GM12878 (cell line): ENCODE measurements around the gene GAREM2. TPM values are rescaled to one million over a fixed set of nuclear protein-coding genes. Genes with fewer than 3 reads are reported as not detected.
A peak's percentile ranks its signal among the peaks of the same experiment; 100 is the strongest.

Experiments
- ATAC-seq: fragments of 200-7000 bp; cut with Tn5 transposase; 3 replicates; pipeline ENCODE4 v1.9.1; 2020; ENCODE audit warnings: mild to moderate bottlenecking, moderate library complexity
- BruUV-seq: library from RNA; stranded (reverse); fragments of 400-500 nt; replicated peaks from 2 replicates; lab custom pipeline; 2021; lab: Mats Ljungman, UMichigan
- CTCF ChIA-PET: fragments of 300-600 bp; sonication (Branson Sonifier 250); formaldehyde crosslinking; extraction: SDS; loops from one replicate; lab custom pipeline; 2021; ENCODE audit warnings: inconsistent platforms; lab: Yijun Ruan, JAX
- POLR2A ChIA-PET: fragments of 350-600 bp; formaldehyde crosslinking; extraction: SDS; loops from one replicate; lab custom pipeline; 2021; ENCODE audit warnings: inconsistent platforms; lab: Charles Lee
- RAD21 ChIA-PET: fragments of 300-600 bp; sonication (Branson Sonifier 250); formaldehyde crosslinking; loops from one replicate; lab custom pipeline; 2023; ENCODE audit warnings: antibody characterized with exemption; ENCODE audit not compliant: unreplicated experiment; lab: Charles Lee
- SMC1A ChIA-PET: fragments of 300-600 bp; sonication (Branson Sonifier 250); formaldehyde crosslinking; loops from one replicate; lab custom pipeline; 2023; ENCODE audit not compliant: unreplicated experiment, uncharacterized antibody; lab: Charles Lee
- DNase-seq: peaks from one replicate; pipeline ENCODE4 v3.0.0-alpha.2; 2011; ENCODE audit warnings: low read depth, low spot score
- FAIRE-seq: peaks from 3 replicates; lab custom pipeline; 2011; peaks lifted over from hg19 to GRCh38; lab: Jason Lieb, UNC
- H2AFZ ChIP-seq: 2 replicates; pipeline ENCODE4 v1.6.0; 2011; ENCODE audit warnings: low read depth, low read length, control low read depth; ENCODE audit not compliant: control insufficient read depth
- H3K27ac ChIP-seq: 2 replicates; pipeline ENCODE4 v1.5.1; 2011; ENCODE audit warnings: control low read depth; ENCODE audit not compliant: control insufficient read depth, insufficient read depth
- H3K27me3 ChIP-seq, 2 experiments: replicated peaks in 1 of 2; 2 replicates each; pipeline versions ENCODE4 v1.6.0 to v1.6.1; 2011; ENCODE audit warnings: low read length in 1 of 2; ENCODE audit not compliant: control insufficient read depth in 2 of 2, insufficient read depth in 2 of 2
- H3K36me3 ChIP-seq, 2 experiments: 2 replicates each; pipeline ENCODE4 v1.5.1; 2011; ENCODE audit warnings: low read length in 1 of 2; ENCODE audit not compliant: control insufficient read depth in 2 of 2, insufficient read depth in 2 of 2
- H3K4me1 ChIP-seq: 2 replicates; pipeline ENCODE4 v1.6.1; 2011; ENCODE audit warnings: mild to moderate bottlenecking, low read length, moderate library complexity, mixed read lengths; ENCODE audit not compliant: control insufficient read depth, insufficient read depth
- H3K4me2 ChIP-seq: 2 replicates; pipeline ENCODE4 v1.6.0; 2011; ENCODE audit warnings: control low read depth; ENCODE audit not compliant: control insufficient read depth, insufficient read depth
- H3K4me3 ChIP-seq: fragments of 200-600 bp; sonication (generic); 2 replicates; pipeline ENCODE4 v1.5.1; 2016
- H3K79me2 ChIP-seq: 2 replicates; pipeline ENCODE4 v1.6.0; 2011; ENCODE audit warnings: low read length; ENCODE audit not compliant: control insufficient read depth, insufficient read depth
- H3K9ac ChIP-seq: 2 replicates; pipeline ENCODE4 v1.8.0; 2011; ENCODE audit warnings: low read length, control low read depth, mixed read lengths; ENCODE audit not compliant: control insufficient read depth, insufficient read depth
- H3K9me3 ChIP-seq: replicated peaks from 3 replicates; pipeline ENCODE4 v1.5.1; 2011; ENCODE audit warnings: mild to moderate bottlenecking, low read length; ENCODE audit not compliant: control insufficient read depth, insufficient read depth
- H4K20me1 ChIP-seq: 2 replicates; pipeline ENCODE4 v1.6.0; 2011; ENCODE audit not compliant: control insufficient read depth, insufficient read depth
- ATF7 ChIP-seq: fragments of 450-650 bp; IDR thresholded peaks from 2 replicates; pipeline ENCODE4 v1.6.1; 2016; ENCODE audit warnings: low read depth, mild to moderate bottlenecking
- DPF2 ChIP-seq: fragments of 450-650 bp; IDR thresholded peaks from 2 replicates; pipeline ENCODE4 v1.6.1; 2017; ENCODE audit warnings: mild to moderate bottlenecking
- E4F1 ChIP-seq: fragments of 450-650 bp; IDR thresholded peaks from 2 replicates; pipeline ENCODE4 v1.6.1; 2018; ENCODE audit warnings: borderline replicate concordance, mild to moderate bottlenecking; ENCODE audit not compliant: partially characterized antibody
- EGR1 ChIP-seq, 2 experiments: IDR thresholded peaks; 1 replicate in 1 of 2; 2 replicates in 1 of 2; pipeline ENCODE4 v1.6.1; 2011 to 2012; ENCODE audit warnings: low read depth in 2 of 2, low read length in 2 of 2, borderline replicate concordance in 1 of 2, mild to moderate bottlenecking in 1 of 2, moderate library complexity in 1 of 2
- ESRRA ChIP-seq: IDR thresholded peaks from 2 replicates; pipeline ENCODE4 v1.6.1; 2012; ENCODE audit warnings: mild to moderate bottlenecking, low read length, improper control_type of control experiment
- NFXL1 ChIP-seq: fragments of 450-650 bp; IDR thresholded peaks from 2 replicates; pipeline ENCODE4 v1.6.1; 2017; ENCODE audit warnings: antibody characterized with exemption, mild to moderate bottlenecking, borderline replicate concordance
- PAX5 ChIP-seq: IDR thresholded peaks from 2 replicates; pipeline ENCODE4 v1.6.1; 2011; ENCODE audit warnings: low read depth, low read length, borderline replicate concordance
- POLR2AphosphoS5 ChIP-seq: IDR thresholded peaks from 2 replicates; pipeline ENCODE4 v1.6.1; 2011; ENCODE audit warnings: mild to moderate bottlenecking, low read length, inconsistent platforms
- SMAD5 ChIP-seq: IDR thresholded peaks from 2 replicates; pipeline ENCODE4 v1.6.1; 2016; ENCODE audit warnings: antibody characterized with exemption, low read depth
- SMC3 ChIP-seq: IDR thresholded peaks from 2 replicates; pipeline ENCODE4 v1.6.1; 2011; ENCODE audit warnings: low read length, improper control_type of control experiment, borderline replicate concordance
- SP1 ChIP-seq: IDR thresholded peaks from one replicate; pipeline ENCODE4 v1.6.1; 2011; ENCODE audit warnings: low read depth, low read length
- SPI1 ChIP-seq: IDR thresholded peaks from 2 replicates; pipeline ENCODE4 v1.6.1; 2011; ENCODE audit warnings: low read depth, mild to moderate bottlenecking, low read length, moderate library complexity, borderline replicate concordance; ENCODE audit not compliant: insufficient read depth
- SREBF2 ChIP-seq: IDR thresholded peaks from 2 replicates; pipeline ENCODE4 v1.6.1; 2012; ENCODE audit warnings: mild to moderate bottlenecking, low read length
- SUPT20H ChIP-seq: IDR thresholded peaks from 2 replicates; pipeline ENCODE4 v1.6.1; 2011; ENCODE audit warnings: low read depth, mild to moderate bottlenecking, low read length, moderate library complexity, borderline replicate concordance; ENCODE audit not compliant: control insufficient read depth
- TCF12 ChIP-seq: IDR thresholded peaks from 2 replicates; pipeline ENCODE4 v1.6.1; 2011; ENCODE audit warnings: low read depth, mild to moderate bottlenecking, low read length
- TCF3 ChIP-seq: IDR thresholded peaks from 2 replicates; pipeline ENCODE4 v1.6.1; 2012; ENCODE audit warnings: low read depth, mild to moderate bottlenecking, low read length, borderline replicate concordance; ENCODE audit not compliant: insufficient read depth
- TCF7 ChIP-seq: IDR thresholded peaks from 2 replicates; pipeline ENCODE4 v1.6.1; 2014; ENCODE audit warnings: antibody characterized with exemption, borderline replicate concordance
- YBX1 ChIP-seq: fragments of 450-650 bp; IDR thresholded peaks from 2 replicates; pipeline ENCODE4 v1.6.1; 2016; ENCODE audit warnings: antibody characterized with exemption
- WGBS: methylation state at CpG from one replicate; pipeline ENCODE4 v1.1.6; 2016; ENCODE audit warnings: low lambda C conversion rate; ENCODE audit not compliant: insufficient replicate concordance, insufficient coverage; ENCODE audit errors: missing lambda C conversion rate; 5-methylcytosine and 5-hydroxymethylcytosine counted together
- in situ Hi-C: fragments of 300-500 bp; cut with MboI; formaldehyde crosslinking; loops from 9 replicates; pipeline ENCODE4 v1.14.3; 2018; ENCODE audit warnings: mixed read lengths
- intact Hi-C: fragments of 100-400 bp; cut with micrococcal nuclease; formaldehyde crosslinking; loops from one replicate; pipeline ENCODE4 v1.14.2; 2022; ENCODE audit not compliant: unreplicated experiment
- polyA plus RNA-seq, 11 experiments: library from polyadenylated mRNA; depleted of rRNA in 4 of 11; unstranded in 6 of 11; stranded (reverse) in 5 of 11; fragments of >200 nt; fragmentation: Nextera tagmentation in 4 of 11; fragmentation: Illumina TruSeq in 1 of 11; extraction: Ambion mirVana in 4 of 11; extraction: Trizol in 1 of 11; gene quantifications; 1 replicate in 1 of 11; 2 replicates in 10 of 11; pipeline versions ENCODE4 v1.2.1 to v1.2.3, GENCODE V29; 2011 to 2016; ENCODE audit warnings: inconsistent platforms in 2 of 11, missing spikeins in 2 of 11, low read depth in 1 of 11
- total RNA-seq, 4 experiments: library from RNA; depleted of rRNA in 3 of 4; stranded (reverse); fragments of >200 nt in 3 of 4; fragmentation: Illumina TruSeq in 1 of 4; extraction: Trizol in 1 of 4; gene quantifications; 2 replicates each; pipeline versions ENCODE4 v1.2.1 to v1.2.3, GENCODE V29; 2013 to 2021
- TF ChIP-seq, protein P1 (sequence below): fragments of 150-350 bp; IDR thresholded peaks from 2 replicates; pipeline ENCODE4 v1.6.1; 2016; ENCODE audit warnings: low read depth, low read length
- TF ChIP-seq, protein P2 (sequence below): fragments of 450-650 bp; IDR thresholded peaks from 2 replicates; pipeline ENCODE4 v1.6.1; 2016; ENCODE audit warnings: mild to moderate bottlenecking

The GAREM2 gene
- total and polyA plus RNA-seq, 10 of the 15 experiments (the other 5 are each of a cell fraction or from before 2014, with no cell fraction given), result 0.06 to 1.4 (median 0.44) TPM

DNA sequence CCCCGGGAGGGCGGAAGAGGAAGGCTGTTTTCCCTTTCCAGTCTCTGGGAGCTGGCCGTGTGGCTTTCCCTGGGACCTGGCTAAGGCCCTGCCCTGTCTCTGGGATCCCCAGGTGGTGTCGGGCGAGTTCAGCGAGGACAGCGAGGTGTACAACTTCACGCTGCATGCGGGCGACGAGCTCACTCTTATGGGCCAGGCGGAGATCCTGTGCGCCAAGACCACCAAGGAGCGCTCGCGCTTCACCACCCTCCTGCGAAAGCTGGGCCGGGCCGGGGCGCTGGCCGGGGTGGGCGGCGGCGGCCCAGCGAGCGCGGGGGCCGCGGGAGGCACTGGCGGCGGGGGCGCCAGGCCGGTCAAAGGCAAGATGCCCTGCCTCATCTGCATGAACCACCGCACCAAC lies 11.2 kb downstream of the GAREM2 start:
- Histone ChIP-seq H3K9me3 (no peaks in the 10 kb centered on the region), H3K27ac (no peak overlapping the region), H3K4me2 (peak overlapping the region; percentile 52; the same call in 1 of the 2 replicates), H3K4me3 (no peak overlapping the region), H3K36me3 (no peaks in the 10 kb centered on the region), H3K4me1 (no peaks in the 10 kb centered on the region; the same call in 1 of the 2 replicates), H3K79me2 (no peaks in the 10 kb centered on the region), H2AFZ (peak overlapping the region; percentile 57), H4K20me1 (no peaks in the 10 kb centered on the region), H3K9ac (no peak overlapping the region), H3K27me3 (peaks cover 4 to 8% of the 10 kb centered on the region in 2 experiments)
- POLR2A ChIA-PET, result no interaction called here
- no peak for FAIRE-seq
- RAD21 ChIA-PET, result interaction anchor here (1.0 kb wide), 1 partner anchor 163 kb away, joined by 3 read pairs; no protein-coding TSS in a partner anchor
- 96% methylated on average over 33 of the region's 34 CpGs for WGBS
- DNase-seq, result no peak
- no peak for TF ChIP-seq DPF2
- no peak for TF ChIP-seq TCF3
- no peak for TF ChIP-seq ATF7
- no peak for TF ChIP-seq SP1
- no peak for TF ChIP-seq PAX5
- no peak for TF ChIP-seq TCF12
- TF ChIP-seq, protein P1, sequence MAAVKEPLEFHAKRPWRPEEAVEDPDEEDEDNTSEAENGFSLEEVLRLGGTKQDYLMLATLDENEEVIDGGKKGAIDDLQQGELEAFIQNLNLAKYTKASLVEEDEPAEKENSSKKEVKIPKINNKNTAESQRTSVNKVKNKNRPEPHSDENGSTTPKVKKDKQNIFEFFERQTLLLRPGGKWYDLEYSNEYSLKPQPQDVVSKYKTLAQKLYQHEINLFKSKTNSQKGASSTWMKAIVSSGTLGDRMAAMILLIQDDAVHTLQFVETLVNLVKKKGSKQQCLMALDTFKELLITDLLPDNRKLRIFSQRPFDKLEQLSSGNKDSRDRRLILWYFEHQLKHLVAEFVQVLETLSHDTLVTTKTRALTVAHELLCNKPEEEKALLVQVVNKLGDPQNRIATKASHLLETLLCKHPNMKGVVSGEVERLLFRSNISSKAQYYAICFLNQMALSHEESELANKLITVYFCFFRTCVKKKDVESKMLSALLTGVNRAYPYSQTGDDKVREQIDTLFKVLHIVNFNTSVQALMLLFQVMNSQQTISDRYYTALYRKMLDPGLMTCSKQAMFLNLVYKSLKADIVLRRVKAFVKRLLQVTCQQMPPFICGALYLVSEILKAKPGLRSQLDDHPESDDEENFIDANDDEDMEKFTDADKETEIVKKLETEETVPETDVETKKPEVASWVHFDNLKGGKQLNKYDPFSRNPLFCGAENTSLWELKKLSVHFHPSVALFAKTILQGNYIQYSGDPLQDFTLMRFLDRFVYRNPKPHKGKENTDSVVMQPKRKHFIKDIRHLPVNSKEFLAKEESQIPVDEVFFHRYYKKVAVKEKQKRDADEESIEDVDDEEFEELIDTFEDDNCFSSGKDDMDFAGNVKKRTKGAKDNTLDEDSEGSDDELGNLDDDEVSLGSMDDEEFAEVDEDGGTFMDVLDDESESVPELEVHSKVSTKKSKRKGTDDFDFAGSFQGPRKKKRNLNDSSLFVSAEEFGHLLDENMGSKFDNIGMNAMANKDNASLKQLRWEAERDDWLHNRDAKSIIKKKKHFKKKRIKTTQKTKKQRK, result no peak
- no peak for TF ChIP-seq SMAD5
- TF ChIP-seq ESRRA, result no peak
- TF ChIP-seq, protein P2, sequence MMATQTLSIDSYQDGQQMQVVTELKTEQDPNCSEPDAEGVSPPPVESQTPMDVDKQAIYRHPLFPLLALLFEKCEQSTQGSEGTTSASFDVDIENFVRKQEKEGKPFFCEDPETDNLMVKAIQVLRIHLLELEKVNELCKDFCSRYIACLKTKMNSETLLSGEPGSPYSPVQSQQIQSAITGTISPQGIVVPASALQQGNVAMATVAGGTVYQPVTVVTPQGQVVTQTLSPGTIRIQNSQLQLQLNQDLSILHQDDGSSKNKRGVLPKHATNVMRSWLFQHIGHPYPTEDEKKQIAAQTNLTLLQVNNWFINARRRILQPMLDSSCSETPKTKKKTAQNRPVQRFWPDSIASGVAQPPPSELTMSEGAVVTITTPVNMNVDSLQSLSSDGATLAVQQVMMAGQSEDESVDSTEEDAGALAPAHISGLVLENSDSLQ, result no peak
- TF ChIP-seq SUPT20H, result no peak
- no peak for TF ChIP-seq TCF7
- no peak for TF ChIP-seq SMC3
- TF ChIP-seq E4F1, result no peak
- TF ChIP-seq YBX1, result no peak
- TF ChIP-seq POLR2AphosphoS5, result no peak
- no peak for TF ChIP-seq SREBF2
- TF ChIP-seq SPI1, result no peak
- TF ChIP-seq EGR1 (IDR thresholded peaks at IDR 0.05; ENCODE audit: borderline replicate concordance in 1 of 2, low read depth in 2 of 2, low read length in 2 of 2), result no peak
- no peak for TF ChIP-seq NFXL1
- intact Hi-C loops, result no loop called here
- no TSS peak for BruUV-seq
- no peak for ATAC-seq
- in situ Hi-C loops, result no loop called here
- CTCF ChIA-PET, result interaction anchor here (1.3 to 1.8 kb wide), 2 partner anchors 147 to 193 kb away, joined by 3 to 4 read pairs; no protein-coding TSS in a partner anchor
- SMC1A ChIA-PET, result interaction anchor here (0.6 kb wide), 1 partner anchor 194 kb away, joined by 3 read pairs; no protein-coding TSS in a partner anchor
